ENCODE results near the gene SLC35F1.

- no peak for TF ChIP-seq CTCF (IDR thresholded peaks at IDR 0.05; ENCODE audit: borderline replicate concordance, extremely low read depth, low read length, poor library complexity, severe bottlenecking)
- TF ChIP-seq EZH2 (IDR thresholded peaks at IDR 0.05; ENCODE audit: borderline replicate concordance, low read depth, low read length, severe bottlenecking), result no peak
Measured at GRCh38 chr6:117915846-117916245, 8.8 kb downstream of the SLC35F1 start.
